Suprapubic skin (tissue), 3 donors: Measurements from ENCODE around the gene CHIT1.

Experiments used
- CTCF ChIP-seq, 2 donors: fragments of 200-600 bp in 1 of 2; fragments of 450-650 bp in 1 of 2; sonication (generic) in 1 of 2; IDR thresholded peaks; one replicate each; pipeline ENCODE4 v1.5.1; 2016 to 2019; ENCODE audit warnings: antibody characterized with exemption in 2 of 2, mild to moderate bottlenecking in 1 of 2, moderate library complexity in 1 of 2
- POLR2A ChIP-seq, 2 donors: fragments of 450-650 bp; IDR thresholded peaks; one replicate each; pipeline ENCODE4 v1.6.1; 2017; ENCODE audit warnings: antibody characterized with exemption in 2 of 2, mild to moderate bottlenecking in 2 of 2, moderate library complexity in 2 of 2

- TF ChIP-seq POLR2A (IDR thresholded peaks at IDR 0.05) = no peak
- TF ChIP-seq CTCF (IDR thresholded peaks at IDR 0.05) = no peak
These were observed 59.5 kb downstream of the CHIT1 start for GRCh38 chr1:203169770-203170520.
